HEK293 (cell line): ENCODE measurements around the gene POLR2E.

Experiments
- CTCF ChIA-PET: fragments of 350-600 bp; formaldehyde crosslinking; extraction: SDS; loops from one replicate; lab custom pipeline; 2021; ENCODE audit warnings: antibody characterized with exemption; lab: Yijun Ruan, JAX
- POLR2A ChIA-PET: fragments of 300-600 bp; formaldehyde crosslinking; extraction: SDS; loops from one replicate; lab custom pipeline; 2020; ENCODE audit warnings: antibody characterized with exemption, inconsistent platforms; lab: Yijun Ruan, JAX
- H3K27ac ChIP-seq: fragments of 200-500 bp; sonication (Bioruptor generic); 2 replicates; pipeline ENCODE4 v1.5.1; 2014; ENCODE audit warnings: low read depth, low read length, control low read depth, inconsistent platforms; ENCODE audit errors: extremely low read depth
- H3K36me3 ChIP-seq, 2 experiments: fragments of 200-500 bp in 1 of 2; sonication (Bioruptor generic) in 1 of 2; 1 replicate in 1 of 2; 2 replicates in 1 of 2; pipeline ENCODE4 v1.5.1; 2014 to 2017; ENCODE audit warnings: inconsistent platforms in 2 of 2, low read length in 2 of 2; ENCODE audit not compliant: control insufficient read depth in 2 of 2, insufficient read depth in 1 of 2
- H3K4me1 ChIP-seq: fragments of 200-500 bp; sonication (Bioruptor generic); 2 replicates; pipeline ENCODE4 v1.5.1; 2014; ENCODE audit warnings: mild to moderate bottlenecking, low read length, inconsistent platforms; ENCODE audit not compliant: control insufficient read depth, insufficient read depth
- H3K4me3 ChIP-seq: 2 replicates; pipeline ENCODE4 v1.5.1; 2011; ENCODE audit warnings: low read depth, mild to moderate bottlenecking, control low read depth, low read length, moderate library complexity
- H3K9me3 ChIP-seq: fragments of 200-500 bp; sonication (Bioruptor generic); 2 replicates; pipeline ENCODE4 v1.5.1; 2014; ENCODE audit warnings: low read depth, low read length, inconsistent platforms; ENCODE audit not compliant: control insufficient read depth, insufficient read depth
- GLI2 ChIP-seq: fragments of 450-650 bp; formaldehyde crosslinking; IDR thresholded peaks from 2 replicates; pipeline ENCODE4; 2017; ENCODE audit warnings: missing biosample characterization, missing genetic modification characterization, low read depth, borderline replicate concordance
- KLF1 ChIP-seq: fragments of 450-650 bp; formaldehyde crosslinking; IDR thresholded peaks from 2 replicates; pipeline ENCODE4 v1.5.1; 2016; ENCODE audit warnings: missing biosample characterization, missing genetic modification characterization
- KLF8 ChIP-seq: fragments of 450-650 bp; formaldehyde crosslinking; IDR thresholded peaks from 2 replicates; pipeline ENCODE4 v1.5.1; 2016; ENCODE audit warnings: missing biosample characterization, missing genetic modification characterization
- MYNN ChIP-seq: fragments of 450-650 bp; formaldehyde crosslinking; IDR thresholded peaks from 2 replicates; pipeline ENCODE4 v1.5.1; 2016; ENCODE audit warnings: missing biosample characterization, missing genetic modification characterization, borderline replicate concordance
- YY2 ChIP-seq: fragments of 450-650 bp; formaldehyde crosslinking; IDR thresholded peaks from 2 replicates; pipeline ENCODE4 v1.5.1; 2016; ENCODE audit warnings: missing biosample characterization, missing genetic modification characterization
- ZBTB17 ChIP-seq: fragments of 450-650 bp; formaldehyde crosslinking; IDR thresholded peaks from 2 replicates; pipeline ENCODE4 v1.5.1; 2016; ENCODE audit warnings: missing biosample characterization, missing genetic modification characterization
- ZBTB21 ChIP-seq: fragments of 450-650 bp; formaldehyde crosslinking; IDR thresholded peaks from 2 replicates; pipeline ENCODE4 v1.5.1; 2017; ENCODE audit warnings: missing biosample characterization, missing genetic modification characterization
- ZFP69B ChIP-seq: fragments of 450-650 bp; formaldehyde crosslinking; IDR thresholded peaks from 2 replicates; pipeline ENCODE4 v1.5.1; 2016; ENCODE audit warnings: missing biosample characterization, missing genetic modification characterization
- ZNF132 ChIP-seq: fragments of 450-650 bp; formaldehyde crosslinking; IDR thresholded peaks from 2 replicates; pipeline ENCODE4 v1.5.1; 2017; ENCODE audit warnings: missing biosample characterization, missing genetic modification characterization, borderline replicate concordance
- ZNF19 ChIP-seq: fragments of 450-650 bp; formaldehyde crosslinking; IDR thresholded peaks from 2 replicates; pipeline ENCODE4; 2016; ENCODE audit warnings: missing biosample characterization, missing genetic modification characterization, low read depth
- ZNF248 ChIP-seq: fragments of 450-650 bp; formaldehyde crosslinking; IDR thresholded peaks from 2 replicates; pipeline ENCODE4 v1.5.1; 2017; ENCODE audit warnings: missing biosample characterization, missing genetic modification characterization
- ZNF266 ChIP-seq: fragments of 450-650 bp; formaldehyde crosslinking; IDR thresholded peaks from 2 replicates; pipeline ENCODE4 v1.5.1; 2016; ENCODE audit warnings: missing biosample characterization, missing genetic modification characterization, low read depth
- ZNF292 ChIP-seq: fragments of 450-650 bp; formaldehyde crosslinking; IDR thresholded peaks from 2 replicates; pipeline ENCODE4 v1.5.1; 2016; ENCODE audit warnings: low read depth, missing biosample characterization, missing genetic modification characterization, borderline replicate concordance
- ZNF324 ChIP-seq: fragments of 450-650 bp; formaldehyde crosslinking; IDR thresholded peaks from 2 replicates; pipeline ENCODE4 v1.5.1; 2016; ENCODE audit warnings: missing biosample characterization, missing genetic modification characterization
- ZNF341 ChIP-seq: fragments of 450-650 bp; formaldehyde crosslinking; IDR thresholded peaks from 2 replicates; pipeline ENCODE4; 2016; ENCODE audit warnings: low read depth, missing biosample characterization, missing genetic modification characterization
- ZNF350 ChIP-seq: fragments of 450-650 bp; formaldehyde crosslinking; IDR thresholded peaks from 2 replicates; pipeline ENCODE4 v1.5.0; 2017; ENCODE audit warnings: missing biosample characterization, mild to moderate bottlenecking, missing genetic modification characterization
- ZNF596 ChIP-seq: fragments of 450-650 bp; IDR thresholded peaks from 2 replicates; pipeline ENCODE4 v1.5.0; 2018; ENCODE audit warnings: missing biosample characterization, mild to moderate bottlenecking, missing genetic modification characterization, moderate library complexity
- ZNF626 ChIP-seq: fragments of 450-650 bp; sonication (Bioruptor Pico); formaldehyde crosslinking; IDR thresholded peaks from 2 replicates; pipeline ENCODE4 v1.5.1; 2018; ENCODE audit warnings: missing biosample characterization, missing genetic modification characterization, inconsistent platforms
- ZNF658 ChIP-seq: fragments of 450-650 bp; formaldehyde crosslinking; IDR thresholded peaks from 2 replicates; pipeline ENCODE4; 2016; ENCODE audit warnings: missing biosample characterization, missing genetic modification characterization
- ZNF664 ChIP-seq: fragments of 450-650 bp; formaldehyde crosslinking; IDR thresholded peaks from 2 replicates; pipeline ENCODE4 v1.5.1; 2016; ENCODE audit warnings: missing biosample characterization, missing genetic modification characterization
- ZNF776 ChIP-seq: fragments of 450-650 bp; formaldehyde crosslinking; IDR thresholded peaks from 2 replicates; pipeline ENCODE4 v1.5.0; 2017; ENCODE audit warnings: missing biosample characterization, missing genetic modification characterization, borderline replicate concordance
- ZNF791 ChIP-seq: fragments of 450-650 bp; formaldehyde crosslinking; IDR thresholded peaks from 2 replicates; pipeline ENCODE4 v1.5.1; 2016; ENCODE audit warnings: missing biosample characterization, missing genetic modification characterization
- ZNF792 ChIP-seq: fragments of 450-650 bp; formaldehyde crosslinking; IDR thresholded peaks from 2 replicates; pipeline ENCODE4 v1.5.1; 2016; ENCODE audit warnings: missing biosample characterization, missing genetic modification characterization
- ZNF830 ChIP-seq: fragments of 450-650 bp; IDR thresholded peaks from 2 replicates; pipeline ENCODE4 v1.5.0; 2018; ENCODE audit warnings: missing biosample characterization, missing genetic modification characterization, low read depth, mild to moderate bottlenecking, moderate library complexity
- ZSCAN23 ChIP-seq: fragments of 450-650 bp; formaldehyde crosslinking; IDR thresholded peaks from 2 replicates; pipeline ENCODE4 v1.5.1; 2016; ENCODE audit warnings: missing biosample characterization, missing genetic modification characterization
- ZSCAN5A ChIP-seq: fragments of 450-650 bp; formaldehyde crosslinking; IDR thresholded peaks from 2 replicates; pipeline ENCODE4 v1.5.1; 2016; ENCODE audit warnings: missing biosample characterization, missing genetic modification characterization
- TF ChIP-seq, protein P1 (sequence below): fragments of 450-650 bp; formaldehyde crosslinking; IDR thresholded peaks from 2 replicates; pipeline ENCODE4 v1.5.1; 2016; ENCODE audit warnings: missing biosample characterization, missing genetic modification characterization

Gene POLR2E

GRCh38 chr19:1128106-1128505 is 32.9 kb upstream of the POLR2E start:
- Histone ChIP-seq H3K27ac (no peak overlapping the region), H3K4me1 (0 out of 2 replicates have a peak, but pooled peaks cover 2% of the 10 kb centered on the region), H3K36me3 (peaks cover 0 to 31% of the 10 kb centered on the region in 2 experiments; a peak in 2 of 3 replicates), H3K4me3 (no peak overlapping the region), H3K9me3 (no peaks in the 10 kb centered on the region)
- ChIA-PET CTCF (interaction anchor here (2.1 kb wide), 1 partner anchor 15 kb away, joined by 4 read pairs; no protein-coding TSS in a partner anchor), POLR2A (no interaction called here)
- TF ChIP-seq KLF8 (tag by site-specific recombination) (peak; percentile 59; the same call in 1 of the 2 replicates), ZBTB17 (tag by site-specific recombination) (no peak), ZSCAN5A (no peak), ZNF248 (tag by site-specific recombination) (no peak), ZNF830 (no peak), KLF1 (tag by site-specific recombination) (peak; percentile 98), ZNF19 (tag by site-specific recombination) (no peak), ZSCAN23 (no peak)

DNA sequence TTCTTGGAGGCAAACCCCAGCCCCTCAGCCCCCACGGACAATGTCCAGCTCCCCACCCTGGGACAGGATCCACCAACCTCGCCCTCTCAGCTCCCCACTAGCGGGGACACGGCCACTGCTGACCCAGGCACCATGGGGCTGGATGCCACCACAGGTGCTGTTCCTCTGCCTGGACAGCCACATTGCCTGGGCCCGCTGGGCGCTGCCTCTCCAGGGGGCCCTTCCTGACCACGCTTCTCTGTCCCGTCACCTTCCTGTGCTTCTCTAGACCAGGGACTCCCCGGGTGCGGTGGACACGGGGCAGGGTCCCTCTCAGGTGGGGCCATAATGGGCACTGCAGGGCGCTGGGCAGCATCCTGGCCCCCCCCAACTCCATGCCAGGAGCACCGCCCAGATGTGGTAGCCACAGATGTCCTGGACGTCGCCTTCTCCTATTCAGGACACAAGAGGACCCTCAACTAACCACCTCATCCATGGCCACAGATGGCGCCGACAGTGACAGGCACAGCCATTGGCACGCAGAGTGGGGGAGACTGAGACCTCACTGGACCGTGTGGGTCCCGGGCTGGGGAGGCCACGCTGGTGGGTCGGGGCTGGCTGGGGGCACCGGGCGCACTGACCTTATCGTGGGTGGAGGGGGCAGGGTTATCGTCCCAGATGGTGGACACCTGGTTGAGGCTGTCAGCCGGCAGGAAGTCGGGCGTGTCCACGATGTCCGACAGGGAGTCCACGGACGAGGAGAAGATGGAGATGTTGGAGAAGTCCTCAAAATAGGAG is 32.0 kb upstream of the POLR2E start:
- CTCF ChIA-PET: interaction anchor here (2.1 kb wide), 1 partner anchor 14 kb away, joined by 4 read pairs; no protein-coding TSS in a partner anchor
- TF ChIP-seq ZNF791 (no peak), ZNF664 (tag by site-specific recombination) (no peak), ZNF350 (tag by site-specific recombination) (no peak), ZNF292 (no peak), ZNF341 (tag by site-specific recombination) (no peak), ZNF658 (tag by site-specific recombination) (no peak), ZNF266 (tag by site-specific recombination) (no peak), ZNF792 (tag by site-specific recombination) (no peak), YY2 (tag by site-specific recombination) (no peak), ZNF776 (tag by site-specific recombination) (no peak), ZNF596 (tag by site-specific recombination) (no peak), ZNF324 (no peak), ZNF132 (no peak), ZBTB21 (tag by site-specific recombination) (no peak), ZNF626 (no peak), GLI2 (tag by site-specific recombination) (no peak), MYNN (no peak), ZFP69B (tag by site-specific recombination) (no peak)
- TF ChIP-seq, protein P1, sequence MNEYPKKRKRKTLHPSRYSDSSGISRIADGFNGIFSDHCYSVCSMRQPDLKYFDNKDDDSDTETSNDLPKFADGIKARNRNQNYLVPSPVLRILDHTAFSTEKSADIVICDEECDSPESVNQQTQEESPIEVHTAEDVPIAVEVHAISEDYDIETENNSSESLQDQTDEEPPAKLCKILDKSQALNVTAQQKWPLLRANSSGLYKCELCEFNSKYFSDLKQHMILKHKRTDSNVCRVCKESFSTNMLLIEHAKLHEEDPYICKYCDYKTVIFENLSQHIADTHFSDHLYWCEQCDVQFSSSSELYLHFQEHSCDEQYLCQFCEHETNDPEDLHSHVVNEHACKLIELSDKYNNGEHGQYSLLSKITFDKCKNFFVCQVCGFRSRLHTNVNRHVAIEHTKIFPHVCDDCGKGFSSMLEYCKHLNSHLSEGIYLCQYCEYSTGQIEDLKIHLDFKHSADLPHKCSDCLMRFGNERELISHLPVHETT (tag by site-specific recombination): no peak
- TF ChIP-seq, all 188 proteins: peak for 0
- Histone ChIP-seq H3K4me1 (no peaks in the 10 kb centered on the region), H3K9me3 (no peaks in the 10 kb centered on the region), H3K4me3 (no peak overlapping the region), H3K27ac (no peak overlapping the region), H3K36me3 (peaks cover 0 to 36% of the 10 kb centered on the region in 2 experiments; a peak in 2 of 3 replicates)
- POLR2A ChIA-PET: no interaction called here
